ENCODE results near the gene STAG1. TPM values are rescaled to one million over a fixed set of nuclear protein-coding genes. Genes with fewer than 3 reads are reported as not detected.

STAG1 gene
- total RNA-seq, 1 experiment from 2014 or later, result 34.6 TPM

DNA sequence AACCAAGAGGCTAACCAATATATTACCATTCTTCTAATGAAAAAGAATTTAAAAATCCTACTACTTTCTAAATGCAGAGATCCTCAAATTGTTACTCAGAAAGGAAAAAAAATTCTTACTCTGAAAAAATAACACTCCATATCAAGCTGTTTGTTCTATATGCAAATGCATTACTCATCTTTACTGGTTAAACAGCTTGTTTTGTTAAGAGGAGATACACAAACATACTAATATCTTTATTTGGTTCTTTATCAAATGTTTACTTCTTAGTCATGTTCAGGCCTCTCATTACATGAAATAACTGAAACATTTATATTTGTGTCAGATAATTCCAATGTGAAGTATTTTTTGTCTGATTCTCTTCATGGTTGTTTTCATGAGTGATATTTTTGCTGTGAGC lies 355.3 kb downstream of the STAG1 start:
- no peak overlapping the region for H3K27ac Mint-ChIP-seq
- H3K27ac ChIP-seq (ENCODE audit: insufficient read length, low read depth, low read length), result no peak overlapping the region
- no peak overlapping the region for H3K4me3 Mint-ChIP-seq
- no peak overlapping the region for H2BK12ac ChIP-seq (ENCODE audit: insufficient read length, low read depth, low read length)
- H3K79me1 ChIP-seq (ENCODE audit: insufficient read depth, low read depth, low read length, poor library complexity, severe bottlenecking), result no peaks in the 10 kb centered on the region
- no peaks in the 10 kb centered on the region for H4K20me1 ChIP-seq (ENCODE audit: control insufficient read depth, insufficient read depth, insufficient read length)
- H3K4me2 ChIP-seq (ENCODE audit: insufficient read depth, insufficient read length, low read length), result no peak overlapping the region
- no peak overlapping the region for H2AFZ ChIP-seq (ENCODE audit: low read length)
- H3K4me1 ChIP-seq (ENCODE audit: insufficient read depth, low read length), result no peaks in the 10 kb centered on the region
- no peak overlapping the region for H2AK5ac ChIP-seq (ENCODE audit: insufficient read length, low read length)
- no peak overlapping the region for H3K9ac ChIP-seq (ENCODE audit: extremely low read depth, insufficient read length, low read length)
- H2BK120ac ChIP-seq (ENCODE audit: low read depth, low read length, poor library complexity, severe bottlenecking), result no peak overlapping the region
- H3T11ph ChIP-seq (ENCODE audit: low read length), result no peak overlapping the region
- no peak overlapping the region for H2BK15ac ChIP-seq (ENCODE audit: low read depth, low read length)
- no peak overlapping the region for H3K4ac ChIP-seq (ENCODE audit: low read depth, low read length)
- H3K9me3 ChIP-seq (ENCODE audit: control insufficient read depth, low read depth, low read length), result no peaks in the 10 kb centered on the region
- no peak overlapping the region for H2BK5ac ChIP-seq (ENCODE audit: insufficient read length, low read length)
- H3K79me2 ChIP-seq (ENCODE audit: insufficient read depth, low read length), result no peaks in the 10 kb centered on the region
- no peaks in the 10 kb centered on the region for H3K27me3 Mint-ChIP-seq (ENCODE audit: low read depth)
- no peak overlapping the region for H3K56ac ChIP-seq (ENCODE audit: insufficient read length, low read depth, low read length)
- H3K36me3 Mint-ChIP-seq (ENCODE audit: insufficient read depth in 1 of 3, low read depth in 3 of 3), result peaks cover 0 to 11% (median 0%) of the 10 kb centered on the region in 3 experiments; a peak in 4 of 7 replicates
- DNase-seq, result no peak
- H3K27me3 ChIP-seq (ENCODE audit: insufficient read depth, low read length), result no peaks in the 10 kb centered on the region
- H2BK20ac ChIP-seq (ENCODE audit: low read depth, low read length, poor library complexity, severe bottlenecking), result no peak overlapping the region
- no peak overlapping the region for H4K91ac ChIP-seq (ENCODE audit: insufficient read length, low read depth, low read length)
- H3K18ac ChIP-seq (ENCODE audit: insufficient read length, low read depth, low read length), result no peak overlapping the region
- H3K14ac ChIP-seq (ENCODE audit: insufficient read depth, low read length), result no peak overlapping the region
- H4K5ac ChIP-seq (ENCODE audit: insufficient read length, low read depth, low read length), result no peak overlapping the region
- no peak overlapping the region for H3K23ac ChIP-seq (ENCODE audit: insufficient read length, low read depth, low read length)
- TF ChIP-seq, protein P1, sequence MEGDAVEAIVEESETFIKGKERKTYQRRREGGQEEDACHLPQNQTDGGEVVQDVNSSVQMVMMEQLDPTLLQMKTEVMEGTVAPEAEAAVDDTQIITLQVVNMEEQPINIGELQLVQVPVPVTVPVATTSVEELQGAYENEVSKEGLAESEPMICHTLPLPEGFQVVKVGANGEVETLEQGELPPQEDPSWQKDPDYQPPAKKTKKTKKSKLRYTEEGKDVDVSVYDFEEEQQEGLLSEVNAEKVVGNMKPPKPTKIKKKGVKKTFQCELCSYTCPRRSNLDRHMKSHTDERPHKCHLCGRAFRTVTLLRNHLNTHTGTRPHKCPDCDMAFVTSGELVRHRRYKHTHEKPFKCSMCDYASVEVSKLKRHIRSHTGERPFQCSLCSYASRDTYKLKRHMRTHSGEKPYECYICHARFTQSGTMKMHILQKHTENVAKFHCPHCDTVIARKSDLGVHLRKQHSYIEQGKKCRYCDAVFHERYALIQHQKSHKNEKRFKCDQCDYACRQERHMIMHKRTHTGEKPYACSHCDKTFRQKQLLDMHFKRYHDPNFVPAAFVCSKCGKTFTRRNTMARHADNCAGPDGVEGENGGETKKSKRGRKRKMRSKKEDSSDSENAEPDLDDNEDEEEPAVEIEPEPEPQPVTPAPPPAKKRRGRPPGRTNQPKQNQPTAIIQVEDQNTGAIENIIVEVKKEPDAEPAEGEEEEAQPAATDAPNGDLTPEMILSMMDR (conservative IDR thresholded peaks at IDR 0.05), result no peak
- H3K9me3 Mint-ChIP-seq, result no peaks in the 10 kb centered on the region
- H3K4me1 Mint-ChIP-seq, result no peaks in the 10 kb centered on the region
- H4K8ac ChIP-seq (replicated peaks; ENCODE audit: insufficient read length, low read depth, low read length), result no peak overlapping the region
- H3K23me2 ChIP-seq (ENCODE audit: insufficient read length, low read depth, low read length, poor library complexity, severe bottlenecking), result no peaks in the 10 kb centered on the region

Data from H9 (cell line).